Right forelimb (tissue), 1 donor: ENCODE data around the gene AUTS2.

Source experiments
- DNase-seq: peaks from one replicate; pipeline ENCODE4 v3.0.0-alpha.2; 2018

AUTS2 gene

GRCh38 chr7:70744492-70744891 lies 1146.2 kb downstream of the AUTS2 start:
- no peak for DNase-seq

GRCh38 chr7:70749831-70750230 lies 1151.6 kb downstream of the AUTS2 start:
- DNase-seq, result no peak

DNA sequence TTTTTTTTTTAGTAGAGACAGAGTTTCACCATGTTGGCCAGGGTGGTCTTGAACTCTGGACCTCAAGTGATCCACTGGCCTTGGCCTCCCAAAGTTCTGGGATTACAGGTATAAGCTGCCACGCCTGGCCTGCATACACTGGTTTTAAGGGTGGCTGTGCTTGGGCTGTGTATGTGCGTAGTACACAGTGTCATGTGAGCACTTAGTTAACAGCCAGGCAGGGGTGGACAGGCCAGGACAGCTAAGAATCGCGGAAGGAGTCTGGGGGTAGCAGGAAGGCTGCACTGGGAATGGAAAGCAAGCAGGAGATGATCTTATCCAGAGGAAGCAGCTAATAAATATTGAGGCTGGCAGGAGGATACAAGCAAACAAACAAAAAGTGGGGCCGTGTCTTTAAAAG lies 1153.6 kb downstream of the AUTS2 start:
- no peak for DNase-seq

- no peak for DNase-seq
Measured at GRCh38 chr7:70752794-70753241, 1154.5 kb downstream of the AUTS2 start.

GRCh38 chr7:70756789-70757188 lies 1158.5 kb downstream of the AUTS2 start:
- no peak for DNase-seq

DNA sequence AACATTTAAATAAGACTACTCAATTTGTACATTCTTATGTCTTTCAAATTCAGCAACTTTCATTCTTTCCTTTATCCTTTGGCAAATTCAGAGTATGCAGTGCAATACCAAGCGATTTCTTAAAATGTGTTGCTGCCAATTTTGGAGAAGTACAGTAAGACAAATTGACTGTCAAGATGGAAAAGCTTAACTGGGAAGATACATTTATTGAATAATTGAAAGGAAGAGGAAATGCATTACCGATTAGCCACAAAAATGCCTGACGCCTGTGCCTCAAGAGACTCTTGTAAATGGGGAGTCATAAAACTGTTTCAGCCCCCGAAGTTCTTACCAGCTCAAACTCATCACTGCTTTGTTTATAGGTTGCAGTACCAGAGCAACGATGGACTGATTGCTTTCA lies 1160.4 kb downstream of the AUTS2 start:
- DNase-seq, result no peak

DNA sequence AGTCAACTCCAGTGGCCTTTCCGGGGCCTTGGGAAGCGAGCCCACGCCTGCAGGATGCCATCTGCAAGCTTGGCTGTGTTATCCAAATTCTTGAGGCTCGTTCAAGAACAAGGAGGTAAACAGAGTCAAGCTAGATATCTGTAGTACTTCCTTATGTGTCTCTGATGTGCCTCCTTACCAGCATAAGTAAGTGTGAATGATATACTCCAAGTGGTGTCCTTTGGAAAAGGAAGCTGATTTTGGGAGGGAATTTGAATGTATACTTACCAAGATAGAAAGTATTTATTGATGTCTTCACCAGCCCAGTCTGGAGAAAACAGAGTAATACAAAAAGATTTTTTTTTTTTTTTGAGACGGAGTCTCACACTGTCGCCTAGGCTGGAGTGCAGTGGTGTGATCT lies 1161.4 kb downstream of the AUTS2 start:
- no peak for DNase-seq

DNA sequence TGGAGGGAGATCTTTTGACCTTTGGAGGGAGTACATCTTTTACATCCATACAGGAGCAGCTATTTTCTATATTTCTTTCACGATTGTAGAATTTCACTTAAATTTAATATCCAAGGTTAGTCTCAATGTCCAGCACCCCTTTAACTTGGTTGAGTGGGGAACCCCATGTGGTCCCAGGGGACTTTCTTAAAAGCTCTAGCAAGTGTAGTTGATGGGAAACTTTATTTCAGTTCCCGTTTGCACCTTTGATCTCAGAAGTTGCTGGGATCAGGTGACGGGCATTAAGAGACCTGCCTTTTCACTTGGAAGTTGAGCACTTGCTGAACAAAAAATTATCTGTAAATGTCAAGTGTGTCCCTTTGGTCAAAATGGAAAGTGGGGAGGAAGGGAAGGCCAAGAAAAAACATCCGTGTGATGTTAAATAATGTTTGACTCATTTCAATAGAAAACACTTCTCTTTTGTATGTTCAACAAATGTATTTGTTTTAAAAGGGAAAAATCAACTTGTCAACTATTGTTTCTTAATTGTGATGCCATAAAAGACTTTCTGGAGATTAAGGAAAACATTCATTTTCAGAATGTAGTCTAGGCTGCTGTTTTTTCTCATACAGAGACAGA lies 1163.5 kb downstream of the AUTS2 start:
- DNase-seq, result no peak

DNA sequence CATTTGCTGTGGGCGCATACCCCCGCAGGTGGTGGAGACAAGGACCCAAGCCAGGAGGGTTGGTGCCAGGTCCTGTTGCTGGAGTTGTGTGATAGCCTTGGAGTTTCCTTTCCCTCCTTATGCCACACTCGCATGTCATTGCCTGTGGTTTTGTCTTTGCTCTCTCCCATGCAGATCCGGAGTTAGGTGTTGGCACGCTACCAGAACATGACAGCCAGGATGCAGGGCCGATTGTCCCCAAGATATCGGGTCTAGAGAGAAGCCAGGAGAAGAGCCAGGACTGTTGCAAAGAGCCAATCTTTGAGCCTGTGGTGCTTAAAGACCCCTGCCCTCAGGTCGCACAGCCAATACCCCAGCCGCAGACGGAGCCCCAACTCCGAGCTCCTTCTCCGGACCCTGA lies 1164.4 kb downstream of the AUTS2 start:
- DNase-seq, result no peak

GRCh38 chr7:70763961-70764691 lies 1165.9 kb downstream of the AUTS2 start:
- no peak for DNase-seq

GRCh38 chr7:70764701-70765208 lies 1166.5 kb downstream of the AUTS2 start:
- DNase-seq, result no peak

GRCh38 chr7:70765651-70766050 lies 1167.4 kb downstream of the AUTS2 start:
- DNase-seq, result no peak

- no peak for DNase-seq
Measured at GRCh38 chr7:70766109-70766508, 1167.8 kb downstream of the AUTS2 start.

- DNase-seq, result no peak
Measured at GRCh38 chr7:70766694-70767093, 1168.4 kb downstream of the AUTS2 start.

DNA sequence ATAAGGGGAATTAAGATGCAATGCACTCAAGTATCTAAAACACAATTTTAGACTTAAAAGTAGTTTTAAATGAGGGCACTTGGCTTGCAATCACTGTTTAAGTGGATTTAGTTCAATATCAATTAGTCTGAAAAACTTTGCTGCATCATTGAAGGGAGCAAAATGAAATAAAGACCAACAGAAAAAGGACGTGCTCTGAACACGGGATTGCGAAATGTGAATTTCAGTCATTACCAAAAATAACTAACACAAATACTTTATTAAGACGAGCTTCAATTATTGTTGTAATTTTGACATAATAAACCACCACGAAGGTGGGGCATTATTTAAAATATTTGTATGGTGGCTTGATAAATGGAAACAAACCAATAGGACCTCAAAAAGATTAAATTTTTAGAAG lies 1171.9 kb downstream of the AUTS2 start:
- no peak for DNase-seq

- DNase-seq, result no peak
Measured at GRCh38 chr7:70771451-70771850, 1173.2 kb downstream of the AUTS2 start.

GRCh38 chr7:70772891-70773290 lies 1174.6 kb downstream of the AUTS2 start:
- no peak for DNase-seq

- DNase-seq, result no peak
Measured at GRCh38 chr7:70773406-70773805, 1175.1 kb downstream of the AUTS2 start.

- DNase-seq, result no peak
Measured at GRCh38 chr7:70774950-70775527, 1176.8 kb downstream of the AUTS2 start.

- no peak for DNase-seq
Measured at GRCh38 chr7:70775570-70776156, 1177.4 kb downstream of the AUTS2 start.

- DNase-seq, result no peak
Measured at GRCh38 chr7:70776627-70777101, 1178.4 kb downstream of the AUTS2 start.

GRCh38 chr7:70777251-70777650 lies 1179.0 kb downstream of the AUTS2 start:
- DNase-seq, result no peak

GRCh38 chr7:70778585-70778984 lies 1180.3 kb downstream of the AUTS2 start:
- no peak for DNase-seq

GRCh38 chr7:70779321-70779720 lies 1181.0 kb downstream of the AUTS2 start:
- DNase-seq, result no peak
